PC-9 (cell line): ENCODE measurements around the gene TAF6L.

Experiments used
- EZH2 ChIP-seq: fragments of 200-600 bp; sonication (generic); IDR thresholded peaks from 2 replicates; pipeline ENCODE4 v1.8.0; 2017; ENCODE audit warnings: antibody characterized with exemption, low read depth
- TF ChIP-seq, protein P1 (sequence below): fragments of 200-600 bp; sonication (generic); conservative IDR thresholded peaks from 2 replicates; pipeline ENCODE4 v1.6.1; 2017; ENCODE audit warnings: mixed run types, antibody characterized with exemption, mild to moderate bottlenecking, moderate library complexity

GRCh38 chr11:62752177-62752785 lies 18.9 kb upstream of the TAF6L start:
- TF ChIP-seq, protein P1, sequence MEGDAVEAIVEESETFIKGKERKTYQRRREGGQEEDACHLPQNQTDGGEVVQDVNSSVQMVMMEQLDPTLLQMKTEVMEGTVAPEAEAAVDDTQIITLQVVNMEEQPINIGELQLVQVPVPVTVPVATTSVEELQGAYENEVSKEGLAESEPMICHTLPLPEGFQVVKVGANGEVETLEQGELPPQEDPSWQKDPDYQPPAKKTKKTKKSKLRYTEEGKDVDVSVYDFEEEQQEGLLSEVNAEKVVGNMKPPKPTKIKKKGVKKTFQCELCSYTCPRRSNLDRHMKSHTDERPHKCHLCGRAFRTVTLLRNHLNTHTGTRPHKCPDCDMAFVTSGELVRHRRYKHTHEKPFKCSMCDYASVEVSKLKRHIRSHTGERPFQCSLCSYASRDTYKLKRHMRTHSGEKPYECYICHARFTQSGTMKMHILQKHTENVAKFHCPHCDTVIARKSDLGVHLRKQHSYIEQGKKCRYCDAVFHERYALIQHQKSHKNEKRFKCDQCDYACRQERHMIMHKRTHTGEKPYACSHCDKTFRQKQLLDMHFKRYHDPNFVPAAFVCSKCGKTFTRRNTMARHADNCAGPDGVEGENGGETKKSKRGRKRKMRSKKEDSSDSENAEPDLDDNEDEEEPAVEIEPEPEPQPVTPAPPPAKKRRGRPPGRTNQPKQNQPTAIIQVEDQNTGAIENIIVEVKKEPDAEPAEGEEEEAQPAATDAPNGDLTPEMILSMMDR, result no peak
- no peak for TF ChIP-seq EZH2
